Esophagus muscularis mucosa (tissue), 4 donors: ENCODE measurements around the gene CCDC146. TPM values are rescaled to one million over a fixed set of nuclear protein-coding genes. Genes with fewer than 3 reads are reported as not detected.

Experiments
- DNase-seq: peaks from one replicate; pipeline ENCODE4 v3.0.0-alpha.2; 2017; ENCODE audit errors: extremely low spot score
- H3K27ac ChIP-seq, 4 donors: fragments of 200-600 bp; sonication (generic); replicated peaks in 1 of 4; 1 replicate in 3 of 4; 2 replicates in 1 of 4; pipeline ENCODE4 v1.5.1; 2016 to 2019; ENCODE audit warnings: mild to moderate bottlenecking in 1 of 4
- H3K27me3 ChIP-seq, 4 donors: fragments of 200-600 bp; sonication (generic); one replicate each; pipeline versions ENCODE4 v1.5.1 to v1.6.0; 2016 to 2019
- H3K36me3 ChIP-seq, 4 donors: fragments of 200-600 bp; sonication (generic); one replicate each; pipeline ENCODE4 v1.5.1; 2016 to 2019
- H3K4me1 ChIP-seq, 4 donors: fragments of 200-600 bp; sonication (generic); one replicate each; pipeline ENCODE4 v1.5.1; 2016 to 2019
- H3K4me3 ChIP-seq, 4 donors: fragments of 200-600 bp; sonication (generic); 1 replicate in 2 of 4; 2 replicates in 2 of 4; pipeline ENCODE4 v1.5.1; 2016 to 2019; ENCODE audit warnings: mild to moderate bottlenecking in 4 of 4, moderate library complexity in 1 of 4
- H3K9me3 ChIP-seq, 4 donors: fragments of 200-600 bp; sonication (generic); 1 replicate in 3 of 4; 2 replicates in 1 of 4; pipeline ENCODE4 v1.5.1; 2016 to 2019
- CTCF ChIP-seq, 3 experiments: fragments of 200-600 bp in 2 of 3; fragments of 450-650 bp in 1 of 3; sonication (generic) in 2 of 3; IDR thresholded peaks; one replicate each; pipeline ENCODE4 v1.5.1; 2017 to 2019; ENCODE audit warnings: antibody characterized with exemption in 3 of 3, mild to moderate bottlenecking in 2 of 3, moderate library complexity in 1 of 3
- EP300 ChIP-seq: sonication (generic); formaldehyde crosslinking; IDR thresholded peaks from one replicate; pipeline ENCODE4 v1.6.1; 2017; ENCODE audit warnings: antibody characterized with exemption
- POLR2A ChIP-seq: fragments of 450-650 bp; IDR thresholded peaks from one replicate; pipeline ENCODE4 v1.6.1; 2017; ENCODE audit warnings: antibody characterized with exemption, moderate library complexity, mild to moderate bottlenecking, low read depth
- POLR2AphosphoS5 ChIP-seq, 2 donors: sonication (generic); formaldehyde crosslinking; IDR thresholded peaks; one replicate each; pipeline ENCODE4 v1.6.1; 2017; ENCODE audit warnings: antibody characterized with exemption in 2 of 2
- WGBS: methylation state at CpG from one replicate; pipeline ENCODE4 v1.1.5; 2018; 5-methylcytosine and 5-hydroxymethylcytosine counted together
- intact Hi-C: fragments of 100-400 bp; cut with DNase I; formaldehyde crosslinking; loops from one replicate; pipeline ENCODE4 v1.15.1; 2023
- total RNA-seq, 4 donors: library from RNA; depleted of rRNA; stranded (reverse); fragments of >200 nt; gene quantifications; one replicate each; pipeline versions ENCODE4 v1.1.0 to v1.2.1, GENCODE V29; 2016

The CCDC146 gene
- total RNA-seq, 4 donors from 2014 or later, result 14.1 to 21.0 (median 16.2) TPM

- Histone ChIP-seq H3K36me3 (no peaks in the 10 kb centered on the region), H3K9me3 (no peaks in the 10 kb centered on the region), H3K4me3 (no peak overlapping the region), H3K27me3 (no peaks in the 10 kb centered on the region), H3K27ac (peak overlapping the region; percentile 73 to 85 (median 81)), H3K4me1 (peaks cover 16 to 59% (median 54%) of the 10 kb centered on the region in 4 donors)
- intact Hi-C loops, result no loop called here
- DNase-seq, result no peak
- 78% methylated on average over 6 of the region's 6 CpGs for WGBS
- TF ChIP-seq POLR2AphosphoS5 (IDR thresholded peaks at IDR 0.05) (peak in 1 of 2 donors; percentile 22), POLR2A (no peak), CTCF (IDR thresholded peaks at IDR 0.05) (no peak), EP300 (no peak)
Measured at GRCh38 chr7:77244222-77244934, 122.0 kb downstream of the CCDC146 start.

- H3K4me1 ChIP-seq, result peaks cover 16 to 59% (median 54%) of the 10 kb centered on the region in 4 donors
- peak overlapping the region; percentile 56 to 85 (median 79) for H3K27ac ChIP-seq
Measured at GRCh38 chr7:77245015-77245755, 122.8 kb downstream of the CCDC146 start.

GRCh38 chr7:77246026-77246640 is 123.7 kb downstream of the CCDC146 start:
- Histone ChIP-seq H3K9me3 (no peaks in the 10 kb centered on the region), H3K4me1 (peaks cover 16 to 59% (median 54%) of the 10 kb centered on the region in 4 donors), H3K4me3 (no peak overlapping the region), H3K36me3 (no peaks in the 10 kb centered on the region), H3K27me3 (no peaks in the 10 kb centered on the region), H3K27ac (peak overlapping the region; percentile 56 to 85 (median 79))
- TF ChIP-seq POLR2A, result no peak
- TF ChIP-seq POLR2AphosphoS5 (IDR thresholded peaks at IDR 0.05), result no peak
- no peak for TF ChIP-seq CTCF (IDR thresholded peaks at IDR 0.05)
- TF ChIP-seq EP300, result no peak
- WGBS, result 32% methylated on average over 5 of the region's 5 CpGs
- no peak for DNase-seq
- intact Hi-C loops, result loop anchor here (5.0 kb wide), 3 partner anchors 49 to 119 kb away; partner anchors contain the start of gene FGL2

More at GRCh38 chr7:77245015-77245755, 122.8 kb downstream of the CCDC146 start:
- intact Hi-C loops, result loop anchor here (5.0 kb wide), 3 partner anchors 48 to 118 kb away; partner anchors contain the start of gene FGL2
- H3K36me3 ChIP-seq, result no peaks in the 10 kb centered on the region
- no peak overlapping the region for H3K4me3 ChIP-seq
- no peaks in the 10 kb centered on the region for H3K27me3 ChIP-seq
- no peaks in the 10 kb centered on the region for H3K9me3 ChIP-seq
- 64% methylated on average over 7 of the region's 7 CpGs for WGBS
- no peak for DNase-seq
- peak in 1 of 2 donors; percentile 22 for TF ChIP-seq POLR2AphosphoS5 (IDR thresholded peaks at IDR 0.05)
- TF ChIP-seq EP300, result no peak

GRCh38 chr7:77247206-77247850 is 124.9 kb downstream of the CCDC146 start:
- no peak for DNase-seq
- Histone ChIP-seq H3K36me3 (no peaks in the 10 kb centered on the region), H3K4me3 (no peak overlapping the region), H3K27ac (no peak overlapping the region), H3K9me3 (no peaks in the 10 kb centered on the region), H3K4me1 (peaks cover 16 to 52% (median 45%) of the 10 kb centered on the region in 4 donors), H3K27me3 (no peaks in the 10 kb centered on the region)
- intact Hi-C loops, result loop anchor here (5.0 kb wide), 3 partner anchors 50 to 120 kb away; partner anchors contain the start of gene FGL2
- no peak for TF ChIP-seq EP300
- no peak for TF ChIP-seq POLR2A
- peak; percentile 84 to 87 (median 84) for TF ChIP-seq CTCF (IDR thresholded peaks at IDR 0.05)
- no peak for TF ChIP-seq POLR2AphosphoS5 (IDR thresholded peaks at IDR 0.05)
- WGBS, result 33% methylated on average over 3 of the region's 3 CpGs
